Measurements from ENCODE around the gene CNIH4. TPM values are rescaled to one million over a fixed set of nuclear protein-coding genes. Genes with fewer than 3 reads are reported as not detected.
"Not testable (repeated sequence)": the region's sequence is repeated elsewhere in the genome, so short reads cannot be mapped to it uniquely, and the experiment has no call there.

CNIH4 gene
- total RNA-seq: 10 to 100 TPM; 48.6 to 52.1 TPM

- CTCF ChIA-PET: interaction anchor here (1.0 to 2.0 kb wide), 5 partner anchors 10 to 74 kb away, joined by 3 to 7 read pairs (median 7); partner anchors contain the start of gene NVL
- H3K27me3 Mint-ChIP-seq: no peaks in the 10 kb centered on the region
These were observed at the start of gene CNIH4 for GRCh38 chr1:224356685-224357625. Gene CNIH4 (plus strand): TSS chr1:224356879. CDS start chr1:224356925, 46 bp downstream.

GRCh38 chr1:224308064-224308463 lies 48.6 kb upstream of the CNIH4 start:
- peaks cover 48% of the 10 kb centered on the region for H3K36me3 Mint-ChIP-seq (ENCODE audit: low read depth)
- no peaks in the 10 kb centered on the region for H3K9me3 Mint-ChIP-seq

More at GRCh38 chr1:224356685-224357625, at the start of gene CNIH4:
- peak within 1 kb of the TSS; percentile 90 for H3K4me3 Mint-ChIP-seq
- DNase-seq: peak; percentile 94
- H3K9me3 Mint-ChIP-seq: no peaks in the 10 kb centered on the region
- POLR2A ChIA-PET: interaction anchor here (0.9 to 3.0 kb wide), 17 partner anchors 11 to 175 kb away, joined by 3 to 20 read pairs (median 5); partner anchors contain the start of genes DEGS1, NVL and WDR26
- H3K36me3 Mint-ChIP-seq (ENCODE audit: low read depth): peaks cover 22% of the 10 kb centered on the region
- H3K4me1 Mint-ChIP-seq: peaks cover 41% of the 10 kb centered on the region
- peak within 1 kb of the TSS; percentile 83 for H3K27ac Mint-ChIP-seq

GRCh38 chr1:224311503-224311902 lies 45.2 kb upstream of the CNIH4 start:
- H3K9me3 Mint-ChIP-seq, H3K4me1 Mint-ChIP-seq, H3K4me3 Mint-ChIP-seq, DNase-seq, POLR2A ChIA-PET, H3K27ac Mint-ChIP-seq, CTCF ChIA-PET, H3K27me3 Mint-ChIP-seq: not testable (repeated sequence)
- peaks cover 51% of the 10 kb centered on the region for H3K36me3 Mint-ChIP-seq (ENCODE audit: low read depth)

More at GRCh38 chr1:224308064-224308463, 48.6 kb upstream of the CNIH4 start:
- POLR2A ChIA-PET: no interaction called here
- no peak overlapping the region for H3K27ac Mint-ChIP-seq
- no peak for DNase-seq
- H3K4me1 Mint-ChIP-seq: no peaks in the 10 kb centered on the region
- no peak overlapping the region for H3K4me3 Mint-ChIP-seq
- CTCF ChIA-PET: interaction anchor here (0.6 to 0.7 kb wide), 2 partner anchors 93 to 180 kb away, joined by 4 to 5 read pairs; no protein-coding TSS in a partner anchor
- no peaks in the 10 kb centered on the region for H3K27me3 Mint-ChIP-seq

GRCh38 chr1:224312025-224312424 lies 44.7 kb upstream of the CNIH4 start:
- ChIA-PET CTCF (interaction anchor here (0.6 to 1.4 kb wide), 2 partner anchors 10 to 167 kb away, joined by 3 read pairs; no protein-coding TSS in a partner anchor), POLR2A (no interaction called here)
- peaks cover 1% of the 10 kb centered on the region for H3K4me1 Mint-ChIP-seq
- no peak overlapping the region for H3K27ac Mint-ChIP-seq
- H3K4me3 Mint-ChIP-seq: no peak overlapping the region
- no peaks in the 10 kb centered on the region for H3K27me3 Mint-ChIP-seq
- peaks cover 53% of the 10 kb centered on the region for H3K36me3 Mint-ChIP-seq (ENCODE audit: low read depth)
- H3K9me3 Mint-ChIP-seq: no peaks in the 10 kb centered on the region
- no peak for DNase-seq

- no peaks in the 10 kb centered on the region for H3K9me3 Mint-ChIP-seq
- no peak for DNase-seq
- peaks cover 11% of the 10 kb centered on the region for H3K4me1 Mint-ChIP-seq
- H3K27ac Mint-ChIP-seq: no peak overlapping the region
- ChIA-PET POLR2A (no interaction called here), CTCF (no interaction called here)
- H3K4me3 Mint-ChIP-seq: no peak overlapping the region
- peaks cover 43% of the 10 kb centered on the region for H3K36me3 Mint-ChIP-seq (ENCODE audit: low read depth)
- no peaks in the 10 kb centered on the region for H3K27me3 Mint-ChIP-seq
These were observed 39.2 kb upstream of the CNIH4 start for GRCh38 chr1:224317383-224318045.

GRCh38 chr1:224321706-224322105 lies 35.0 kb upstream of the CNIH4 start:
- Mint-ChIP-seq H3K27ac (no peak overlapping the region), H3K36me3 (ENCODE audit: low read depth) (peaks cover 25% of the 10 kb centered on the region), H3K4me3 (no peak overlapping the region), H3K9me3 (no peaks in the 10 kb centered on the region), H3K4me1 (peaks cover 22% of the 10 kb centered on the region), H3K27me3 (no peaks in the 10 kb centered on the region)
- DNase-seq: no peak
- ChIA-PET CTCF (interaction anchor here (0.6 kb wide), 1 partner anchor 9 kb away, joined by 3 read pairs; no protein-coding TSS in a partner anchor), POLR2A (no interaction called here)

GRCh38 chr1:224325959-224326358 lies 30.7 kb upstream of the CNIH4 start:
- no peaks in the 10 kb centered on the region for H3K9me3 Mint-ChIP-seq
- no peak for DNase-seq
- no peak overlapping the region for H3K4me3 Mint-ChIP-seq
- peaks cover 47% of the 10 kb centered on the region for H3K4me1 Mint-ChIP-seq
- no peaks in the 10 kb centered on the region for H3K27me3 Mint-ChIP-seq
- H3K36me3 Mint-ChIP-seq (ENCODE audit: low read depth): peaks cover 27% of the 10 kb centered on the region
- CTCF ChIA-PET: no interaction called here
- no peak overlapping the region for H3K27ac Mint-ChIP-seq
- POLR2A ChIA-PET: no interaction called here

GRCh38 chr1:224328644-224329043 lies 28.0 kb upstream of the CNIH4 start:
- H3K4me3 Mint-ChIP-seq: peak overlapping the region; percentile 88
- CTCF ChIA-PET: interaction anchor here (2.1 kb wide), 1 partner anchor 129 kb away, joined by 7 read pairs; no protein-coding TSS in a partner anchor
- POLR2A ChIA-PET: interaction anchor here (1.7 kb wide), 1 partner anchor 29 kb away, joined by 7 read pairs; no protein-coding TSS in a partner anchor
- no peak for DNase-seq
- peak overlapping the region; percentile 58 for H3K27ac Mint-ChIP-seq
- H3K4me1 Mint-ChIP-seq: peaks cover 46% of the 10 kb centered on the region
- peaks cover 15% of the 10 kb centered on the region for H3K36me3 Mint-ChIP-seq (ENCODE audit: low read depth)
- no peaks in the 10 kb centered on the region for H3K9me3 Mint-ChIP-seq
- no peaks in the 10 kb centered on the region for H3K27me3 Mint-ChIP-seq

GRCh38 chr1:224329484-224329841 lies 27.2 kb upstream of the CNIH4 start:
- DNase-seq: no peak
- Mint-ChIP-seq H3K27ac (peak overlapping the region; percentile 94), H3K36me3 (ENCODE audit: low read depth) (peaks cover 12% of the 10 kb centered on the region), H3K27me3 (no peaks in the 10 kb centered on the region), H3K4me3 (peak overlapping the region; percentile 88), H3K9me3 (no peaks in the 10 kb centered on the region), H3K4me1 (peaks cover 54% of the 10 kb centered on the region)
- POLR2A ChIA-PET: interaction anchor here (0.6 to 1.7 kb wide), 12 partner anchors 9 to 215 kb away, joined by 3 to 19 read pairs (median 5); partner anchors contain the start of genes CNIH4, DEGS1, FBXO28 and WDR26
- CTCF ChIA-PET: interaction anchor here (1.0 to 2.1 kb wide), 8 partner anchors 14 to 223 kb away, joined by 3 to 9 read pairs (median 5); no protein-coding TSS in a partner anchor

- ChIA-PET POLR2A (interaction anchor here (0.6 to 1.7 kb wide), 14 partner anchors 8 to 617 kb away, joined by 3 to 19 read pairs (median 4); partner anchors contain the start of genes CAPN2, CNIH4, DEGS1 and FBXO28), CTCF (interaction anchor here (0.9 to 2.1 kb wide), 9 partner anchors 15 to 224 kb away, joined by 3 to 9 read pairs (median 5); partner anchors contain the start of gene DEGS1)
- DNase-seq: peak; percentile 83
- peak within 1 kb of the TSS; percentile 94 for H3K27ac Mint-ChIP-seq
- H3K4me1 Mint-ChIP-seq: peaks cover 58% of the 10 kb centered on the region
- H3K36me3 Mint-ChIP-seq (ENCODE audit: low read depth): peaks cover 10% of the 10 kb centered on the region
- no peaks in the 10 kb centered on the region for H3K27me3 Mint-ChIP-seq
- peak within 1 kb of the TSS; percentile 88 for H3K4me3 Mint-ChIP-seq
- H3K9me3 Mint-ChIP-seq: no peaks in the 10 kb centered on the region
These were observed 26.6 kb upstream of the CNIH4 start, which contains the start of gene NVL for GRCh38 chr1:224329842-224330753. Gene NVL (minus strand): TSS chr1:224330172. CDS start chr1:224330127, 45 bp downstream.

- no peak for DNase-seq
- CTCF ChIA-PET: interaction anchor here (4.7 kb wide), 1 partner anchor 215 kb away, joined by 54 read pairs; no protein-coding TSS in a partner anchor
- no peaks in the 10 kb centered on the region for H3K27me3 Mint-ChIP-seq
- H3K9me3 Mint-ChIP-seq: no peaks in the 10 kb centered on the region
- H3K36me3 Mint-ChIP-seq (ENCODE audit: low read depth): peaks cover 6% of the 10 kb centered on the region
- peak overlapping the region; percentile 94 for H3K27ac Mint-ChIP-seq
- H3K4me3 Mint-ChIP-seq: peak overlapping the region; percentile 50
- POLR2A ChIA-PET: no interaction called here
- H3K4me1 Mint-ChIP-seq: peaks cover 54% of the 10 kb centered on the region
These were observed 25.4 kb upstream of the CNIH4 start for GRCh38 chr1:224331326-224331725.

GRCh38 chr1:224331824-224332223 lies 24.9 kb upstream of the CNIH4 start:
- Mint-ChIP-seq H3K4me1 (peaks cover 55% of the 10 kb centered on the region), H3K27me3 (no peaks in the 10 kb centered on the region), H3K4me3 (no peak overlapping the region), H3K9me3 (no peaks in the 10 kb centered on the region), H3K36me3 (ENCODE audit: low read depth) (peaks cover 4% of the 10 kb centered on the region), H3K27ac (no peak overlapping the region)
- DNase-seq: no peak
- POLR2A ChIA-PET: interaction anchor here (1.2 kb wide), 1 partner anchor 26 kb away, joined by 3 read pairs; no protein-coding TSS in a partner anchor
- CTCF ChIA-PET: interaction anchor here (4.7 kb wide), 1 partner anchor 215 kb away, joined by 54 read pairs; no protein-coding TSS in a partner anchor

Data from activated CD4-positive, alpha-beta memory T cell treated with anti-CD3 and anti-CD28 coated beads, Interleukin-2, amount 10 ng/mL, durations not matched to agents 7 days and 5 days (primary cell).